H1 (cell line): ENCODE measurements around the gene SND1. TPM values are rescaled to one million over a fixed set of nuclear protein-coding genes. Genes with fewer than 3 reads are reported as not detected.

Experiments used
- CTCF ChIA-PET: fragments of 300-600 bp; sonication (Branson Sonifier 250); formaldehyde crosslinking; loops from one replicate; lab custom pipeline; 2021; ENCODE audit not compliant: partially characterized antibody; lab: Charles Lee
- POLR2A ChIA-PET: fragments of 300-600 bp; sonication (Branson Sonifier 250); formaldehyde crosslinking; loops from one replicate; lab custom pipeline; 2021; ENCODE audit warnings: inconsistent platforms; ENCODE audit not compliant: partially characterized antibody; lab: Charles Lee
- DNase-seq, 2 experiments: peaks; one replicate each; pipeline versions ENCODE4 v3.0.0 to v3.0.0-alpha.2; 2010 to 2022; ENCODE audit warnings: low spot score in 2 of 2, low read depth in 1 of 2, mixed read lengths in 1 of 2
- FAIRE-seq: peaks from 2 replicates; lab custom pipeline; 2011; peaks lifted over from hg19 to GRCh38; lab: Jason Lieb, UNC
- H2AFZ ChIP-seq: 2 replicates; pipeline ENCODE4 v1.8.1; 2012; ENCODE audit warnings: low read length, inconsistent platforms
- H2AK5ac ChIP-seq: 2 replicates; pipeline ENCODE4 v1.6.1; 2013; ENCODE audit warnings: low read depth, low read length
- H2BK120ac ChIP-seq: replicated peaks from 2 replicates; pipeline ENCODE3; 2013; ENCODE audit warnings: low read depth, low read length, inconsistent platforms
- H2BK12ac ChIP-seq: 2 replicates; pipeline ENCODE4 v1.6.1; 2013; ENCODE audit warnings: low read depth, low read length
- H2BK15ac ChIP-seq: 2 replicates; pipeline ENCODE4 v1.6.1; 2013; ENCODE audit warnings: low read length
- H2BK20ac ChIP-seq: 2 replicates; pipeline ENCODE4 v1.6.1; 2013; ENCODE audit warnings: low read length
- H2BK5ac ChIP-seq: 2 replicates; pipeline ENCODE4 v1.6.1; 2013; ENCODE audit warnings: low read depth, low read length
- H3K14ac ChIP-seq: 2 replicates; pipeline ENCODE4 v1.6.1; 2013; ENCODE audit warnings: inconsistent platforms; ENCODE audit not compliant: insufficient read length
- H3K18ac ChIP-seq: 2 replicates; pipeline ENCODE4 v1.6.1; 2013; ENCODE audit warnings: low read length; ENCODE audit errors: extremely low read depth
- H3K23ac ChIP-seq: 2 replicates; pipeline ENCODE4 v1.6.1; 2013; ENCODE audit warnings: inconsistent platforms; ENCODE audit not compliant: insufficient read length
- H3K23me2 ChIP-seq: 2 replicates; pipeline ENCODE4 v1.6.1; 2013; ENCODE audit warnings: low read depth, low read length
- H3K27ac ChIP-seq: 2 replicates; pipeline ENCODE4 v1.6.1; 2011; ENCODE audit warnings: low read depth, low read length, inconsistent platforms
- H3K27me3 ChIP-seq, 4 experiments: replicated peaks in 1 of 4; 1 replicate in 1 of 4; 2 replicates in 3 of 4; pipeline versions ENCODE4 v1.6.1 to v1.8.1; 2011 to 2013; ENCODE audit warnings: low read length in 3 of 4, mild to moderate bottlenecking in 3 of 4, inconsistent platforms in 2 of 4, mixed read lengths in 2 of 4, moderate library complexity in 1 of 4; ENCODE audit not compliant: control insufficient read depth in 3 of 4, insufficient read depth in 3 of 4; ENCODE audit errors: extremely low read depth in 1 of 4
- H3K36me3 ChIP-seq, 4 experiments: 2 replicates each; pipeline versions ENCODE4 v1.6.1 to v1.8.1; 2011 to 2013; ENCODE audit warnings: mild to moderate bottlenecking in 4 of 4, low read length in 3 of 4, moderate library complexity in 2 of 4, control low read depth in 1 of 4, inconsistent platforms in 1 of 4; ENCODE audit not compliant: insufficient read depth in 4 of 4, control insufficient read depth in 2 of 4
- H3K4ac ChIP-seq: replicated peaks from 2 replicates; pipeline ENCODE3; 2013; ENCODE audit warnings: low read length, low read depth, mixed read lengths, inconsistent platforms; ENCODE audit not compliant: insufficient read length
- H3K4me1 ChIP-seq, 4 experiments: replicated peaks in 1 of 4; 1 replicate in 1 of 4; 2 replicates in 3 of 4; pipeline versions ENCODE4 v1.6.1 to v1.8.1; 2011 to 2013; ENCODE audit warnings: low read length in 3 of 4, inconsistent platforms in 2 of 4, mixed read lengths in 1 of 4; ENCODE audit not compliant: insufficient read depth in 4 of 4, control insufficient read depth in 3 of 4
- H3K4me2 ChIP-seq, 2 experiments: 2 replicates each; pipeline versions ENCODE4 v1.6.1 to v1.8.1; 2011 to 2013; ENCODE audit warnings: low read depth in 2 of 2, low read length in 2 of 2, control low read depth in 1 of 2, inconsistent platforms in 1 of 2, mild to moderate bottlenecking in 1 of 2; ENCODE audit not compliant: insufficient read depth in 1 of 2
- H3K4me3 ChIP-seq, 4 experiments: fragments of 200-600, 300-600 bp in 1 of 4; sonication (generic), shearing (Covaris generic), sonication (Bioruptor Twin) in 1 of 4; 2 replicates each; pipeline versions ENCODE4 v1.5.1 to v1.8.1; 2011 to 2016; ENCODE audit warnings: low read length in 4 of 4, low read depth in 3 of 4, control low read depth in 2 of 4, inconsistent platforms in 2 of 4, mild to moderate bottlenecking in 2 of 4, mixed read lengths in 1 of 4, moderate library complexity in 1 of 4; ENCODE audit not compliant: insufficient read depth in 2 of 4; ENCODE audit errors: extremely low read depth in 1 of 4
- H3K56ac ChIP-seq: replicated peaks from 2 replicates; pipeline ENCODE3; 2013; ENCODE audit warnings: low read depth, mild to moderate bottlenecking, mixed read lengths, low read length, inconsistent platforms; ENCODE audit not compliant: insufficient read length
- H3K79me1 ChIP-seq: 2 replicates; pipeline ENCODE4 v1.6.1; 2013; ENCODE audit warnings: low read depth, low read length, control low read depth
- H3K79me2 ChIP-seq, 2 experiments: 2 replicates each; pipeline versions ENCODE4 v1.6.1 to v1.8.1; 2012 to 2013; ENCODE audit warnings: low read length in 2 of 2, mild to moderate bottlenecking in 2 of 2, inconsistent platforms in 1 of 2; ENCODE audit not compliant: insufficient read depth in 2 of 2, control insufficient read depth in 1 of 2
- H3K9ac ChIP-seq, 4 experiments: replicated peaks in 1 of 4; 1 replicate in 1 of 4; 2 replicates in 3 of 4; pipeline versions ENCODE4 v1.6.1 to v1.8.1; 2011 to 2013; ENCODE audit warnings: low read depth in 3 of 4, low read length in 3 of 4, control low read depth in 2 of 4, mild to moderate bottlenecking in 2 of 4, moderate library complexity in 2 of 4, inconsistent platforms in 1 of 4; ENCODE audit errors: extremely low read depth in 1 of 4
- H3K9me3 ChIP-seq, 2 experiments: 2 replicates each; pipeline versions ENCODE4 v1.6.1 to v1.8.1; 2012 to 2013; ENCODE audit warnings: mild to moderate bottlenecking in 2 of 2, moderate library complexity in 2 of 2, control low read depth in 1 of 2, inconsistent platforms in 1 of 2, low read depth in 1 of 2, low read length in 1 of 2, mixed read lengths in 1 of 2; ENCODE audit not compliant: insufficient read depth in 2 of 2
- H4K20me1 ChIP-seq, 2 experiments: replicated peaks in 1 of 2; 2 replicates each; pipeline versions ENCODE3 to v1.8.1; 2011 to 2013; ENCODE audit warnings: inconsistent platforms in 2 of 2, low read length in 2 of 2, mild to moderate bottlenecking in 1 of 2; ENCODE audit not compliant: insufficient read depth in 2 of 2, control insufficient read depth in 1 of 2
- H4K5ac ChIP-seq: 2 replicates; pipeline ENCODE4 v1.6.1; 2013; ENCODE audit warnings: low read length, low read depth, mixed read lengths, inconsistent platforms; ENCODE audit not compliant: insufficient read length
- H4K8ac ChIP-seq: 2 replicates; pipeline ENCODE4 v1.8.0; 2013; ENCODE audit warnings: mild to moderate bottlenecking, moderate library complexity, low read length, inconsistent platforms; ENCODE audit not compliant: insufficient read depth; ENCODE audit errors: extremely low read depth
- H4K91ac ChIP-seq: replicated peaks from 2 replicates; pipeline ENCODE3; 2013; ENCODE audit warnings: low read length, mixed read lengths, inconsistent platforms; ENCODE audit not compliant: insufficient read length
- CEBPB ChIP-seq: IDR thresholded peaks from 2 replicates; pipeline ENCODE4 v1.6.1; 2012; ENCODE audit warnings: low read depth, low read length
- CHD2 ChIP-seq: IDR thresholded peaks from 2 replicates; pipeline ENCODE4 v1.6.1; 2012; ENCODE audit warnings: low read length, improper control_type of control experiment
- CTCF ChIP-seq, 3 experiments: IDR thresholded peaks; 1 replicate in 2 of 3; 2 replicates in 1 of 3; pipeline versions ENCODE4 v1.5.1 to v1.6.1; 2011; ENCODE audit warnings: low read length in 3 of 3, mild to moderate bottlenecking in 3 of 3, inconsistent platforms in 2 of 3, low read depth in 1 of 3, moderate library complexity in 1 of 3; ENCODE audit not compliant: insufficient read depth in 1 of 3; ENCODE audit errors: control extremely low read depth in 1 of 3
- E2F6 ChIP-seq: IDR thresholded peaks from 2 replicates; pipeline ENCODE4 v1.6.1; 2012; ENCODE audit warnings: inconsistent platforms
- FOSL1 ChIP-seq: IDR thresholded peaks from 2 replicates; pipeline ENCODE4 v1.6.1; 2011; ENCODE audit warnings: mild to moderate bottlenecking, low read depth, low read length, moderate library complexity; ENCODE audit not compliant: insufficient read depth
- MAX ChIP-seq: IDR thresholded peaks from 2 replicates; pipeline ENCODE4 v1.6.1; 2012; ENCODE audit warnings: inconsistent platforms
- POLR2A ChIP-seq, 2 experiments: IDR thresholded peaks; 1 replicate in 1 of 2; 2 replicates in 1 of 2; pipeline ENCODE4 v1.6.1; 2011; ENCODE audit warnings: low read depth in 2 of 2, low read length in 2 of 2, mild to moderate bottlenecking in 2 of 2; ENCODE audit errors: control extremely low read depth in 1 of 2
- RBBP5 ChIP-seq: IDR thresholded peaks from 2 replicates; pipeline ENCODE4 v1.7.1; 2012; ENCODE audit warnings: low read depth, mild to moderate bottlenecking, inconsistent platforms, low read length, moderate library complexity, borderline replicate concordance
- SAP30 ChIP-seq: fragments of 300-600 bp; sonication (generic); IDR thresholded peaks from 2 replicates; pipeline ENCODE4 v1.7.1; 2012; ENCODE audit warnings: low read length, moderate library complexity, mild to moderate bottlenecking, inconsistent platforms; ENCODE audit not compliant: insufficient read depth, insufficient replicate concordance
- SP1 ChIP-seq: IDR thresholded peaks from 2 replicates; pipeline ENCODE4 v1.6.1; 2011; ENCODE audit warnings: low read depth, low read length
- SRF ChIP-seq: IDR thresholded peaks from 2 replicates; pipeline ENCODE4 v1.6.1; 2011; ENCODE audit warnings: mild to moderate bottlenecking, low read depth, low read length, moderate library complexity
- TAF7 ChIP-seq: optimal IDR thresholded peaks from 2 replicates; pipeline ENCODE3; 2011; ENCODE audit warnings: low read depth, mild to moderate bottlenecking, inconsistent platforms, low read length, moderate library complexity, borderline replicate concordance
- WGBS, 2 experiments: shearing (Covaris generic) in 1 of 2; methylation state at CpG; one replicate each; pipeline versions ENCODE4 v1.1.6 to v1.1.7; 2013 to 2015; ENCODE audit warnings: low lambda C conversion rate in 2 of 2, mixed read lengths in 2 of 2, inconsistent platforms in 1 of 2, low coverage in 1 of 2, missing lambda C conversion rate in 1 of 2; ENCODE audit not compliant: insufficient replicate concordance in 2 of 2, insufficient coverage in 1 of 2, insufficient read length in 1 of 2; ENCODE audit errors: extremely low coverage in 1 of 2, missing lambda C conversion rate in 1 of 2; 5-methylcytosine and 5-hydroxymethylcytosine counted together
- polyA plus RNA-seq, 7 experiments: library from polyadenylated mRNA; depleted of rRNA in 3 of 7; stranded (reverse) in 5 of 7; unstranded in 2 of 7; fragments of >200 nt in 5 of 7; fragments of 200-250 nt in 2 of 7; gene quantifications; 1 replicate in 5 of 7; 2 replicates in 1 of 7; 4 replicates in 1 of 7; pipeline versions ENCODE4 v1.2.1 to v1.2.3, GENCODE V29; 2011 to 2013; ENCODE audit warnings: missing spikeins in 2 of 7, mixed read lengths in 2 of 7
- total RNA-seq: library from RNA; stranded (reverse); fragmentation: NEBNext Ultra II Directional; extraction: Animal tissue kit (Norgen Biotek cat#: 25700); gene quantifications from 2 replicates; pipeline ENCODE4 v1.2.1, GENCODE V29; 2021

SND1 gene
- total and polyA plus RNA-seq, 2 of the 8 experiments (the other 6 are each of a cell fraction or from before 2014, with no cell fraction given), result 122 to 290 TPM

GRCh38 chr7:127858915-127859189 is 206.9 kb downstream of the SND1 start:
- Histone ChIP-seq H3K4me2 (no peak overlapping the region), H4K20me1 (peaks cover 0 to 3% of the 10 kb centered on the region in 2 experiments), H2AK5ac (no peak overlapping the region), H3K14ac (no peak overlapping the region), H4K91ac (no peak overlapping the region), H4K5ac (no peak overlapping the region), H3K79me2 (peaks cover 0 to 17% of the 10 kb centered on the region in 2 experiments; a peak in 1 of 4 replicates), H2AFZ (no peak overlapping the region), H3K23me2 (no peaks in the 10 kb centered on the region), H3K56ac (no peak overlapping the region), H3K27me3 (no peaks in the 10 kb centered on the region), H2BK12ac (no peak overlapping the region), H2BK120ac (no peak overlapping the region), H3K9ac (no peak overlapping the region), H3K79me1 (no peaks in the 10 kb centered on the region), H2BK20ac (no peak overlapping the region), H3K4ac (no peak overlapping the region), H3K9me3 (no peaks in the 10 kb centered on the region), H2BK15ac (no peak overlapping the region), H3K23ac (no peak overlapping the region), H3K27ac (no peak overlapping the region), H3K4me1 (peaks cover 0 to 10% (median 1%) of the 10 kb centered on the region in 4 experiments; a peak in 2 of 7 replicates), H3K4me3 (no peak overlapping the region), H4K8ac (no peak overlapping the region), H3K36me3 (0 out of 8 replicates have a peak, but pooled peaks cover 0 to 3% (median 0%) of the 10 kb centered on the region in 4 experiments), H3K18ac (no peak overlapping the region), H2BK5ac (no peak overlapping the region)
- 63% methylated on average over 1 of the region's 1 CpG; no CpG with 5 or more reads in 1 of the 2 experiments for WGBS, 2 experiments
- no peak for FAIRE-seq
- ChIA-PET POLR2A (no interaction called here), CTCF (interaction anchor here (1.4 kb wide), 1 partner anchor 96 kb away, joined by 3 read pairs; no protein-coding TSS in a partner anchor)
- no peak for DNase-seq
- TF ChIP-seq SRF (no peak), TAF7 (no peak), CEBPB (no peak), FOSL1 (no peak), MAX (no peak), SP1 (no peak), E2F6 (no peak), CTCF (IDR thresholded peaks at IDR 0.05; ENCODE audit: control extremely low read depth in 1 of 3, insufficient read depth in 1 of 3, low read depth in 1 of 3, low read length in 3 of 3) (no peak), SAP30 (no peak), CHD2 (no peak), RBBP5 (no peak), POLR2A (IDR thresholded peaks at IDR 0.05; ENCODE audit: control extremely low read depth in 1 of 2, low read depth in 2 of 2, low read length in 2 of 2) (no peak)
